ENCODE data around the gene SPANXN3.
"Not testable (repeated sequence)": the region's sequence is repeated elsewhere in the genome, so short reads cannot be mapped to it uniquely, and the experiment has no call there.

SPANXN3 gene

GRCh38 chrX:143517375-143517774, at the start of gene SPANXN3:
TSS of gene SPANXN3 (minus strand) at chrX:143517475. CDS start at chrX:143517391, 84 bp downstream.
- not testable (repeated sequence) for DNase-seq (ENCODE audit: low read depth)

- no peak for DNase-seq (ENCODE audit: low read depth)
Measured at GRCh38 chrX:143536176-143536575, 18.9 kb upstream of the SPANXN3 start.

DNA sequence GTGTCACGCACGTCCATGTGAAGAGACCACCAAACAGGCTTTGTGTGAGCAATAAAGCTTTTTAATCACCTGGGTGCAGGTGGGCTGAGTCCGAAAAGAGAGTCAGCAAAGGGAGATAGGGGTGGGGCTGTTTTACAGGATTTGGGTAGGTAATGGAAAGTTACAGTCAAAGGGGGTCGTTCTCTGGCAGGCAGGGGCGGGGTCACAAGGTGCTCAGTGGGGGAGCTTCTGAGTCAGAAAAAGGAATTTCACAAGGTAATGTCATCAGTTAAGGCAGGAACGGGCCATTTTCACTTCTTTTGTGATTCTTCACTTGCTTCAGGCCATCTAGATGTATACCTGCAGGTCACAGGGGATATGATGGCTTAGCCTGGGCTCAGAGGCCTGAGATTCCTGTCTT, 15.1 kb downstream of the SPANXN3 start:
- DNase-seq (ENCODE audit: low read depth), result not testable (repeated sequence)

DNA sequence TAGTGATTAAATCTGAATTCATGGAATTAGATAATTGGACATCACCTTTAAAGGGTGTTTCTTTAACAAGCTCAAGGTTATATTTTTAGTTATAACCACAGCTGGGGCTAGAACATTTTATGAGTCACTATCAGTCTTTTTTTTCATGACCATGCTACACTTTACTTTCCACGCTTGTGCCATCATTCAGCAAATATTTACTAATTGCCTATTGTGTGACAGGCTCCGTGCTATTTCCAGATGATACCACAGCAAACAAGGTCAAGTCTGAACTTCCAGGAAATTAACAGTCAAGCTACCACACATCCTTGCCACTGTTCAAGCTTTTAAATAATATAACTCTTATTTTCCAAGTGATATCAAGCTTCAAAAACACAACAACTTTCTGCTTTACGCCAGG, 16.5 kb downstream of the SPANXN3 start:
- no peak for DNase-seq (ENCODE audit: low read depth)

- no peak for DNase-seq (ENCODE audit: low read depth)
Measured at GRCh38 chrX:143486105-143486504, 31.2 kb downstream of the SPANXN3 start.

DNA sequence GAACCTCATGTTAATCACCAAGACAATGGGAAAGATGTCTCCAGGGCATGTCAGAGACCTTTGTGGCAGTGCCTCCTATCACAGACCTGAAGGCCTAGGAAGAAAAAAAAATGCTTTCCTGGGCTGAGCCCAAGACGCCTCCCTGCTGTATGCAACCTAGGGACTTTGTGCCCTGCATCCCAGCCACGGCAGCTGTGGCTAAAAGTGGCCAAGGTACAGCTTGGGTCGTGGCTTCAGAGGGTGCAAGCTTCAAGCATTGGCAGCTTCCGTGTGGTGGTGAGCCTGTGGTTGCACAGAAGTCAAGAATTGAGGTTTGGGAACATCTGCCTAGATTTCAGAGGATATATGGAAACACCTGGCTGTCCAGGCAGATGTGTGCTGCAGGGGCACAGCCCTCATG, 40.5 kb downstream of the SPANXN3 start:
- DNase-seq (ENCODE audit: low read depth), result no peak

DNA sequence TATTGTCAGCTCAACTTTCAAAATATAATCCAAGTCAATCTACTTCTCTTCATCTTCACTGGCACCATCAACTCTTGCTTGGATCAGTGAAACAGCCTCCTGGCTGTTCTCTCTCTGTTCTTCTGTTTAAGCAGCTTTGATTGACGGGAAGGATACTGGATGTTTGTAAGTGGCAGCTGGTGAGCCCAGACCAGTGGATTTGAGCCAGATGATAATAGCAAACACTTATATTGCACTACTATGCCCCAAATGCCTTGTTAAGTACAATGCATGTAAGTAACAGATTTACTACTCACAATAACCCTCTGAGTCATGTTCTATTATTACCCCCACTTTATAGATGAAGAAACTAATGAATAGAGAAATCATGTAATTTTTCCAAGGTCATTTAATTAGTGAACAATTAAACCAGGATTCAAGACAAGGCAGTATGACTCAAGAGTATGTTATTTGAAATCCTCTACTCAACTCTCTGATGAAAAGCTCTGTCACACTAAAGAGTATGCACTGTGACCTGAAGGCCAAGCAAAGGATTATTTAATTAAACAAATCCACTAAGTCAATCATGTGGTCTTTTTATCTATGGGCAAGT, 44.8 kb downstream of the SPANXN3 start:
- DNase-seq (ENCODE audit: low read depth), result no peak

DNA sequence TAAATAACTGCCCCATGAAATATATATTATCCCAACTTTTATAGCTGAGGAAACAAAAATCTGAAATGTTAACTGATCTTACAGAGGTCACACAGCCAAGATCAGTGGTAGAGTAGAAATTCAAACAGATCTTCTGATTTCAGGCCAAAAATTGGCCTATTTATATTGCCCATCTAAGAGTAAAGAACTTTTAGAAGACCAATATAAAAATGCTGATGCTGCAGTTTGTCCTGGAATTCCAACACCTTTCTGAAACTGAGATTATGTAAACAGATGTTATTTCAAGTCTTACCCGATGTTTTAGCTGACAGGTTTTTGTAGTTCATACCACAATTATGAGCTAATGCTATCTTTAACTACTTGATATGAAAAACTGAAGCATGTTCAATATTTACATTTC, 51.1 kb downstream of the SPANXN3 start:
- no peak for DNase-seq (ENCODE audit: low read depth)

DNA sequence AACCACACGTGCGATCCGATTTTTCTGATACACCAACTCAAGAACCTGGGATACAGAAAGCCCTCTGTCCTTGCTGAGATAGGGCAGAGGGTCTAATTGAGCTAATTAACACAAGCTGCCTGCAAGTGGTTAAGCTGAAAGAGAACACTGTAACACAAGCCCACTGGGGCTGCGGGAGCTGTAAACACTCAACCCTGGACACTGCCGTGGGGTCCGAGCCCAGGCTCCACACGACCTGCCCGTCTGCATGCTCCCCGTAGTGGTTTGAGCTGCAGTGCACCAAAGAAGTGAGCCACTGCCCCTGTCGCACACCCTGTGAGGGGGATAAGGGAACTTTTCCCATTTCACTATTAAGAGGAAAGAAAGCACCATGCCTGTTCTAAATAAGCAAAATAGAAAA, 54.6 kb downstream of the SPANXN3 start:
- DNase-seq (ENCODE audit: low read depth), result no peak

GRCh38 chrX:143461606-143462005, 55.7 kb downstream of the SPANXN3 start:
- no peak for DNase-seq (ENCODE audit: low read depth)
